CD4-positive, alpha-beta T cell (primary cell): ENCODE measurements around the gene PRKCA. TPM values are rescaled to one million over a fixed set of nuclear protein-coding genes. Genes with fewer than 3 reads are reported as not detected.
"Not testable (repeated sequence)": the region's sequence is repeated elsewhere in the genome, so short reads cannot be mapped to it uniquely, and the experiment has no call there.

ENCODE experiments used
- ATAC-seq: fragments of 200-7000 bp; cut with Tn5 transposase; one replicate; pipeline ENCODE4 v1.10.0; 2022; ENCODE audit warnings: mild to moderate bottlenecking; ENCODE audit not compliant: poor library complexity
- CTCF ChIA-PET: fragments of 350-600 bp; sonication (Branson Sonifier 250); formaldehyde crosslinking; loops from one replicate; lab custom pipeline; 2021; ENCODE audit warnings: antibody characterized with exemption, inconsistent platforms; lab: Charles Lee
- POLR2A ChIA-PET: fragments of 350-600 bp; sonication (Branson Sonifier 250); formaldehyde crosslinking; loops from one replicate; lab custom pipeline; 2021; ENCODE audit warnings: antibody characterized with exemption, inconsistent platforms; lab: Charles Lee
- DNase-seq, 14 experiments: peaks; one replicate each; pipeline ENCODE4 v3.0.0-alpha.2; 2013 to 2020; ENCODE audit warnings: mixed read lengths in 2 of 14
- H3K27ac ChIP-seq, 2 donors: one replicate each; pipeline versions ENCODE4 v1.5.1 to v1.7.0; 2013; ENCODE audit warnings: low read length in 2 of 2, low read depth in 1 of 2, mild to moderate bottlenecking in 1 of 2
- H3K27me3 ChIP-seq, 2 experiments: 1 replicate in 1 of 2; 2 replicates in 1 of 2; pipeline versions ENCODE4 v1.6.1 to v1.7.0; 2013; ENCODE audit warnings: low read length in 2 of 2, control low read depth in 1 of 2, mild to moderate bottlenecking in 1 of 2, moderate library complexity in 1 of 2; ENCODE audit not compliant: insufficient read depth in 2 of 2, control insufficient read depth in 1 of 2
- H3K36me3 ChIP-seq: one replicate; pipeline ENCODE4 v1.6.1; 2013; ENCODE audit warnings: low read length, control low read depth; ENCODE audit not compliant: insufficient read depth
- H3K4me1 ChIP-seq: one replicate; pipeline ENCODE4 v1.6.1; 2013; ENCODE audit warnings: low read length, control low read depth; ENCODE audit not compliant: insufficient read depth
- H3K4me3 ChIP-seq: one replicate; pipeline ENCODE4 v1.5.1; 2013; ENCODE audit warnings: mild to moderate bottlenecking, low read length, moderate library complexity
- H3K9me3 ChIP-seq, 2 experiments: 1 replicate in 1 of 2; 2 replicates in 1 of 2; pipeline versions ENCODE4 v1.6.1 to v1.7.0; 2013; ENCODE audit warnings: low read length in 2 of 2, mild to moderate bottlenecking in 2 of 2, control low read depth in 1 of 2, moderate library complexity in 1 of 2; ENCODE audit not compliant: control insufficient read depth in 1 of 2, insufficient read depth in 1 of 2
- H3K27ac Mint-ChIP-seq: one replicate; pipeline ENCODE4 v1.8.0; 2020; ENCODE audit warnings: mixed read lengths
- H3K27me3 Mint-ChIP-seq: one replicate; pipeline ENCODE4 v1.8.0; 2021; ENCODE audit warnings: mixed read lengths
- H3K36me3 Mint-ChIP-seq: one replicate; pipeline ENCODE4 v1.8.0; 2021; ENCODE audit warnings: low read depth, mixed read lengths
- H3K4me1 Mint-ChIP-seq: one replicate; pipeline ENCODE4 v1.8.0; 2021; ENCODE audit warnings: low read depth, mixed read lengths
- H3K4me3 Mint-ChIP-seq: one replicate; pipeline ENCODE4 v1.8.0; 2020; ENCODE audit warnings: mild to moderate bottlenecking, mixed read lengths
- H3K9me3 Mint-ChIP-seq: one replicate; pipeline ENCODE4 v1.8.0; 2020; ENCODE audit warnings: mixed read lengths
- intact Hi-C, 2 experiments: fragments of 100-400 bp; cut with DNase I in 1 of 2; cut with micrococcal nuclease in 1 of 2; formaldehyde crosslinking; loops; one replicate each; pipeline versions ENCODE4 v1.15.1 to v1.9.0; 2023 to 2025; cut with DNase I, micrococcal nuclease
- total RNA-seq, 174 experiments: library from RNA in 2 of 174; stranded (reverse) in 2 of 174; gene quantifications; one replicate each; pipeline ENCODE4 v1.2.3 and lab custom pipeline; 2021 to 2026
- TF ChIP-seq, protein P1 (sequence below): fragments of 200-600 bp; IDR thresholded peaks from one replicate; pipeline ENCODE4 v1.8.0; 2022; ENCODE audit warnings: antibody characterized with exemption, mild to moderate bottlenecking

PRKCA gene
- total RNA-seq, 2 experiments from 2014 or later = 84.8 to 88.6 TPM

DNA sequence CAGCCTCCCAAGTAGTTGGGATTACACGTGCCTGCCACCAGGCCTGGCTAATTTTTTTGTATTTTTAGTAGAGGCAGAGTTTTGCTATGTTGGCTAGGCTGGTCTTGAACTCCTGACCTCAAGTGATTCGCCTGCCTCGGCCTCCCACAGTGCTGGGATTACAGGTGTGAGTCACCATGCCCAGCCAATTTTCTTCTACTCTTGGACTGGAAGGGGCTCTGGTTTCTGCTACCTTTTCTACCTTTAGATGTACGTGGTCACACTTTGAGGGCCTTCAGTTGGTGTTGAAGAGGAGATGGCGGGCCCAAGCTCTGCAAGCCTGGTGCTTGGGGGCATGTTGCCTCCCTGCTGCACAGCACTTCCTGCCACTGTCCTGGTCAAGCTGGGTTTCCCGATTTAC is 173.6 kb downstream of the PRKCA start:
- Mint-ChIP-seq H3K9me3 (no peaks in the 10 kb centered on the region), H3K27ac (no peak overlapping the region), H3K4me3 (no peak overlapping the region), H3K4me1 (peaks cover 51% of the 10 kb centered on the region), H3K36me3 (peaks cover 40% of the 10 kb centered on the region), H3K27me3 (no peaks in the 10 kb centered on the region)
- Histone ChIP-seq H3K4me1 (no peaks in the 10 kb centered on the region), H3K9me3 (no peaks in the 10 kb centered on the region), H3K36me3 (peaks cover 2% of the 10 kb centered on the region), H3K27ac (no peak overlapping the region), H3K27me3 (no peaks in the 10 kb centered on the region), H3K4me3 (no peak overlapping the region)
- intact Hi-C loops = no loop called here
- ChIA-PET POLR2A (no interaction called here), CTCF (no interaction called here)
- DNase-seq (no peak), ATAC-seq (no peak)
- TF ChIP-seq, protein P1, sequence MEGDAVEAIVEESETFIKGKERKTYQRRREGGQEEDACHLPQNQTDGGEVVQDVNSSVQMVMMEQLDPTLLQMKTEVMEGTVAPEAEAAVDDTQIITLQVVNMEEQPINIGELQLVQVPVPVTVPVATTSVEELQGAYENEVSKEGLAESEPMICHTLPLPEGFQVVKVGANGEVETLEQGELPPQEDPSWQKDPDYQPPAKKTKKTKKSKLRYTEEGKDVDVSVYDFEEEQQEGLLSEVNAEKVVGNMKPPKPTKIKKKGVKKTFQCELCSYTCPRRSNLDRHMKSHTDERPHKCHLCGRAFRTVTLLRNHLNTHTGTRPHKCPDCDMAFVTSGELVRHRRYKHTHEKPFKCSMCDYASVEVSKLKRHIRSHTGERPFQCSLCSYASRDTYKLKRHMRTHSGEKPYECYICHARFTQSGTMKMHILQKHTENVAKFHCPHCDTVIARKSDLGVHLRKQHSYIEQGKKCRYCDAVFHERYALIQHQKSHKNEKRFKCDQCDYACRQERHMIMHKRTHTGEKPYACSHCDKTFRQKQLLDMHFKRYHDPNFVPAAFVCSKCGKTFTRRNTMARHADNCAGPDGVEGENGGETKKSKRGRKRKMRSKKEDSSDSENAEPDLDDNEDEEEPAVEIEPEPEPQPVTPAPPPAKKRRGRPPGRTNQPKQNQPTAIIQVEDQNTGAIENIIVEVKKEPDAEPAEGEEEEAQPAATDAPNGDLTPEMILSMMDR = no peak

DNA sequence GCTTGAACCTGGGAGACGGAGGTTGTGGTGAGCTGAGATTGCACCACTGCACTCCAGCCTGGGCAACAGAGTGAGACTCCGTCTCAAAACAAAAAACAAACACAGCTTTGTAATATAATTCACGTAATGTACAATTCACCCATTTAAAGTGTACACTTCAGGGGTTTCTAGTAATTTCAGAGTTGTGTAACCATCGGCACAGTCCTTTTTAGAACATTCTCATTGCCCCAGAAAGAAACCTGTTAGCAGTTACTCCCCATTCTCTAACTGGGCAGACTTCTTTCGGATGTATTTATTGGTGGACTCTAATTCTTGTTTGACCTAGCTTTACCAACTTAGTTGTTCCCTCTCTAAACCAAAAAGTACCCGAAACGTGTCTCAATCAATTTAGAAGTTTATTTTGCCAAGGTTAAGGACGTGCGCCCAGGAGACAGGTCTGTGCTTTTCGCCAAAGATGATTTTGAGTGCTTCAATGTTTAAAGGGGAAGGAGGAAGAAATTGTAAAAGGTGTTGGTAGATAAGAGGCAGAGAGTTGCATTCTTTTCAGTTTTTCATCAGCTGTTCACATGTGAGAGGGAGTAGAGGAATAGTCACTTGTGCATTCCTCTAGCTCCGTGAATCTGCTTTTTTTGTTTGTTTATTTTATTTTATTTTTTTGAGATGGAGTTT is 175.3 kb downstream of the PRKCA start:
- no peak overlapping the region for H3K27ac Mint-ChIP-seq

DNA sequence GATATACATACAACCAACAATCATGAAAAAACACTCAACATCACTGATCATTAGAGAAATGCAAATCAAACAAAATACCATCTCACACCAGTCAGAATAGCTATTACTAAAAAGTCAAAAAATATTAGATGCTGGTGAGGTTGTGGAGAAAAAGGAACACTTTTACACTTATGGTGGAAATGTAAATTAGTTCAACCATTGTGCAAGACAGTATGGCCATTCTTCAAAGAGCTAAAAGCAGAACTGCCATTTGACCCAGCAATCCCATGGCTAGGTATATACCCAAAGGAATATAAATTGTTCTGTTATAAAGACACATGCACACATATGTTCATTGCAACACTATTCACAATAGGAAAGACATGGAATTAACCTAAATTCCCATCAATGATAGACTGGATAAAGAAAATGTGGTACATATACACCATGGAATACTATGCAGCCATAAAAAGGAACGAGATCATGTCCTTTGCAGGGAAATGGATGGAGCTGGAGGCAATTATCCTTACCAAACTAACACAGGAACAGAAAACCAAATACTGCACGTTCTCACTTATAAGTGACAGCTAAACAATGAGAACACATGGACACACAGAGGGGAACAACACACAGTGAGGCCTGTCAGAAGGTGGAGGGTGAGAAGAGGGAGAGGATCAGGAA is 176.9 kb downstream of the PRKCA start:
- H3K27ac ChIP-seq, H3K9me3 ChIP-seq, DNase-seq, H3K27ac Mint-ChIP-seq, POLR2A ChIA-PET, H3K9me3 Mint-ChIP-seq, H3K36me3 ChIP-seq, H3K27me3 Mint-ChIP-seq, ATAC-seq, intact Hi-C loops, CTCF ChIA-PET, H3K4me1 ChIP-seq, H3K4me3 ChIP-seq, H3K4me3 Mint-ChIP-seq, H3K27me3 ChIP-seq: not testable (repeated sequence)
- peaks cover 49% of the 10 kb centered on the region for H3K4me1 Mint-ChIP-seq
- H3K36me3 Mint-ChIP-seq = peaks cover 27% of the 10 kb centered on the region

More for the DNA sequence above, 175.3 kb downstream of the PRKCA start:
- Histone ChIP-seq H3K4me1 (no peaks in the 10 kb centered on the region), H3K36me3 (peaks cover 6% of the 10 kb centered on the region), H3K27ac (no peak overlapping the region), H3K4me3 (no peak overlapping the region), H3K27me3 (no peaks in the 10 kb centered on the region), H3K9me3 (no peaks in the 10 kb centered on the region)
- intact Hi-C loops = no loop called here
- ChIA-PET POLR2A (no interaction called here), CTCF (no interaction called here)
- no peaks in the 10 kb centered on the region for H3K9me3 Mint-ChIP-seq
- TF ChIP-seq, protein P1 = no peak
- H3K4me1 Mint-ChIP-seq = peaks cover 46% of the 10 kb centered on the region
- H3K4me3 Mint-ChIP-seq = no peak overlapping the region
- H3K27me3 Mint-ChIP-seq = no peaks in the 10 kb centered on the region
- no peak for ATAC-seq
- DNase-seq = no peak
- peaks cover 30% of the 10 kb centered on the region for H3K36me3 Mint-ChIP-seq
